ENCODE measurements around the gene SYNDIG1L. TPM values are rescaled to one million over a fixed set of nuclear protein-coding genes. Genes with fewer than 3 reads are reported as not detected.

The SYNDIG1L gene
- total and polyA plus RNA-seq, 10 of the 15 experiments (the other 5 are each of a cell fraction or from before 2014, with no cell fraction given): 0.04 TPM; not detected in 9

- ATAC-seq (no peak), FAIRE-seq (no peak), DNase-seq (ENCODE audit: low read depth, low spot score) (no peak)
- ChIA-PET SMC1A (ENCODE audit: uncharacterized antibody, unreplicated experiment) (no interaction called here), RAD21 (ENCODE audit: unreplicated experiment) (no interaction called here), POLR2A (no interaction called here), CTCF (interaction anchor here (0.5 to 1.0 kb wide), 2 partner anchors 42 to 895 kb away, joined by 3 read pairs; no protein-coding TSS in a partner anchor)
- intact Hi-C loops (cut with micrococcal nuclease; ENCODE audit: unreplicated experiment) (no loop called here), in situ Hi-C loops (cut with MboI) (no loop called here)
- Histone ChIP-seq H3K79me2 (ENCODE audit: control insufficient read depth, insufficient read depth, low read length) (no peaks in the 10 kb centered on the region), H2AFZ (ENCODE audit: control insufficient read depth, low read depth, low read length) (no peak overlapping the region), H3K9me3 (replicated peaks; ENCODE audit: control insufficient read depth, insufficient read depth, low read length) (no peaks in the 10 kb centered on the region), H4K20me1 (ENCODE audit: control insufficient read depth, insufficient read depth) (no peaks in the 10 kb centered on the region), H3K9ac (ENCODE audit: control insufficient read depth, insufficient read depth, low read length) (no peak overlapping the region), H3K4me1 (ENCODE audit: control insufficient read depth, insufficient read depth, low read length) (no peaks in the 10 kb centered on the region), H3K4me2 (ENCODE audit: control insufficient read depth, insufficient read depth) (no peak overlapping the region), H3K27ac (ENCODE audit: control insufficient read depth, insufficient read depth) (no peak overlapping the region), H3K36me3 (ENCODE audit: control insufficient read depth in 2 of 2, insufficient read depth in 2 of 2, low read length in 1 of 2) (no peaks in the 10 kb centered on the region), H3K27me3 (replicated peaks in 1 of 2; ENCODE audit: control insufficient read depth in 2 of 2, insufficient read depth in 2 of 2, low read length in 1 of 2) (no peaks in the 10 kb centered on the region; a peak in 2 of 4 replicates), H3K4me3 (no peak overlapping the region)
- BruUV-seq (replicated peaks): no TSS peak
- WGBS (ENCODE audit: insufficient coverage, insufficient replicate concordance, low lambda C conversion rate, missing lambda C conversion rate): 21% methylated on average over 3 of the region's 3 CpGs
- TF ChIP-seq HCFC1 (IDR thresholded peaks at IDR 0.05; ENCODE audit: low read length): no peak
- no peak for TF ChIP-seq CHD2 (IDR thresholded peaks at IDR 0.05; ENCODE audit: borderline replicate concordance, low read depth, low read length)
- no peak for TF ChIP-seq KDM1A (IDR thresholded peaks at IDR 0.05; ENCODE audit: borderline replicate concordance)
- no peak for TF ChIP-seq MTA2 (IDR thresholded peaks at IDR 0.05; ENCODE audit: low read depth)
- no peak for TF ChIP-seq SMAD5 (IDR thresholded peaks at IDR 0.05; ENCODE audit: low read depth)
- no peak for TF ChIP-seq SMAD1 (IDR thresholded peaks at IDR 0.05; ENCODE audit: low read depth, partially characterized antibody)
- no peak for TF ChIP-seq CBX5 (IDR thresholded peaks at IDR 0.05; ENCODE audit: low read depth)
- no peak for TF ChIP-seq ZNF622 (IDR thresholded peaks at IDR 0.05)
- no peak for TF ChIP-seq MEF2A (IDR thresholded peaks at IDR 0.05; ENCODE audit: insufficient read depth, low read depth, low read length)
- TF ChIP-seq PAX8 (IDR thresholded peaks at IDR 0.05): no peak
- TF ChIP-seq RBBP5 (conservative IDR thresholded peaks at IDR 0.05): no peak
- no peak for TF ChIP-seq REST (IDR thresholded peaks at IDR 0.05; ENCODE audit: low read depth, low read length)
- no peak for TF ChIP-seq POLR2A (IDR thresholded peaks at IDR 0.05; ENCODE audit: low read depth, low read length)
- no peak for TF ChIP-seq ZBTB33 (IDR thresholded peaks at IDR 0.05)
- TF ChIP-seq MTA3 (IDR thresholded peaks at IDR 0.05; ENCODE audit: borderline replicate concordance, low read length): no peak
- no peak for TF ChIP-seq RELA (IDR thresholded peaks at IDR 0.05; ENCODE audit: borderline replicate concordance, partially characterized antibody)
Observed at GRCh38 chr14:74408870-74409269, 17.1 kb downstream of the SYNDIG1L start.

Measured in GM12878 (cell line).